MCF 10A (cell line): ENCODE measurements around the gene RAD51D. TPM values are rescaled to one million over a fixed set of nuclear protein-coding genes. Genes with fewer than 3 reads are reported as not detected.

Source experiments
- BruUV-seq: library from RNA; stranded (reverse); fragments of 400-500 nt; replicated peaks from 2 replicates; lab custom pipeline; 2021; lab: Mats Ljungman, UMichigan
- CTCF ChIA-PET: fragments of 300-600 bp; sonication (Branson Sonifier 250); formaldehyde crosslinking; extraction: SDS; loops from one replicate; lab custom pipeline; 2021; ENCODE audit warnings: antibody characterized with exemption, inconsistent platforms; lab: Yijun Ruan, JAX
- POLR2A ChIA-PET: fragments of 300-600, 350-650 bp; sonication (Branson Sonifier 250); formaldehyde crosslinking; extraction: SDS; loops from one replicate; lab custom pipeline; 2020; ENCODE audit warnings: antibody characterized with exemption, inconsistent platforms; lab: Yijun Ruan, JAX
- DNase-seq: peaks from one replicate; pipeline ENCODE4 v3.0.0-alpha.2; 2018; ENCODE audit not compliant: unreplicated experiment
- H3K27ac Mint-ChIP-seq: one replicate; pipeline ENCODE4 v1.8.0; 2022; ENCODE audit warnings: mild to moderate bottlenecking, low read depth, mixed read lengths; ENCODE audit not compliant: unreplicated experiment
- H3K27me3 Mint-ChIP-seq: one replicate; pipeline ENCODE4 v1.8.0; 2022; ENCODE audit warnings: mixed read lengths; ENCODE audit not compliant: insufficient read depth, unreplicated experiment
- H3K36me3 Mint-ChIP-seq: one replicate; pipeline ENCODE4 v1.8.0; 2022; ENCODE audit warnings: mild to moderate bottlenecking, moderate library complexity, mixed read lengths; ENCODE audit not compliant: insufficient read depth, unreplicated experiment
- H3K4me1 Mint-ChIP-seq: one replicate; pipeline ENCODE4 v1.8.0; 2022; ENCODE audit warnings: mixed read lengths; ENCODE audit not compliant: insufficient read depth, unreplicated experiment
- H3K4me3 Mint-ChIP-seq: one replicate; pipeline ENCODE4 v1.8.0; 2022; ENCODE audit warnings: mild to moderate bottlenecking, moderate library complexity, mixed read lengths; ENCODE audit not compliant: unreplicated experiment
- H3K9me3 Mint-ChIP-seq: one replicate; pipeline ENCODE4 v1.8.0; 2022; ENCODE audit warnings: mixed read lengths; ENCODE audit not compliant: unreplicated experiment
- CTCF ChIP-seq: fragments of 200-600 bp; IDR thresholded peaks from one replicate; pipeline ENCODE4 v1.8.0; 2022; ENCODE audit warnings: antibody characterized with exemption, mild to moderate bottlenecking; ENCODE audit not compliant: unreplicated experiment
- intact Hi-C: fragments of 100-400 bp; cut with micrococcal nuclease; formaldehyde crosslinking; loops from 2 replicates; pipeline ENCODE4 v1.14.1; 2022
- total RNA-seq: library from RNA; stranded (reverse); gene quantifications from 2 replicates; pipeline ENCODE4 v1.2.3, GENCODE V29; 2022

RAD51D gene
- total RNA-seq, 1 experiment from 2014 or later: 13.0 TPM

DNA sequence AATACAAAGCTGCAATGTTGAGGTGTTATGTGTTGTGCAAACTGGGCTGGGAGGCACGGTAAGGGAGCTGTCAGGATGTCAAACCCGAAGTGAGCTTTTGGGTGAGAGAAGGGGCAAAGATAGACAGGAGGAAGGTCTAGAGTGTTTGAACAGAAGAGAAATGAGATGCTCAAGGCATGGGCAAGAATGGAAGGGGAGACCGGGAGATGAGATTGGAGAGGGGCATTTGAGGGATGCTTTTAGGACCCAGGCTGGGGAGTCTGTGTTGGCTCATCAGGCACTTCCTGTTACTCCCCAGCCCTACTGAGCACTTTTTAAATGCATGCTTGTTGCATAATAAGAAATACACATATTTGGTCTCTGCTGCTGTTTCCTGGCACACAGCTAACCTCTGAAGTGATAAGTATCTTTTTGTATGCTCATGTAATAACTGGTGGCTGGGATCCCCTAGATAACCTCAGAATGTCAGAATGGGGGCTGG is 41.7 kb upstream of the RAD51D start:
- H3K36me3 Mint-ChIP-seq: no peaks in the 10 kb centered on the region
- CTCF ChIA-PET: interaction anchor here (0.6 to 1.0 kb wide), 2 partner anchors 17 to 373 kb away, joined by 3 read pairs; no protein-coding TSS in a partner anchor
- intact Hi-C loops: no loop called here
- H3K4me3 Mint-ChIP-seq: no peak overlapping the region
- POLR2A ChIA-PET: no interaction called here
- no peak for TF ChIP-seq CTCF
- no peaks in the 10 kb centered on the region for H3K9me3 Mint-ChIP-seq
- no TSS peak for BruUV-seq
- no peaks in the 10 kb centered on the region for H3K27me3 Mint-ChIP-seq
- peaks cover 11% of the 10 kb centered on the region for H3K4me1 Mint-ChIP-seq
- no peak overlapping the region for H3K27ac Mint-ChIP-seq
- no peak for DNase-seq

DNA sequence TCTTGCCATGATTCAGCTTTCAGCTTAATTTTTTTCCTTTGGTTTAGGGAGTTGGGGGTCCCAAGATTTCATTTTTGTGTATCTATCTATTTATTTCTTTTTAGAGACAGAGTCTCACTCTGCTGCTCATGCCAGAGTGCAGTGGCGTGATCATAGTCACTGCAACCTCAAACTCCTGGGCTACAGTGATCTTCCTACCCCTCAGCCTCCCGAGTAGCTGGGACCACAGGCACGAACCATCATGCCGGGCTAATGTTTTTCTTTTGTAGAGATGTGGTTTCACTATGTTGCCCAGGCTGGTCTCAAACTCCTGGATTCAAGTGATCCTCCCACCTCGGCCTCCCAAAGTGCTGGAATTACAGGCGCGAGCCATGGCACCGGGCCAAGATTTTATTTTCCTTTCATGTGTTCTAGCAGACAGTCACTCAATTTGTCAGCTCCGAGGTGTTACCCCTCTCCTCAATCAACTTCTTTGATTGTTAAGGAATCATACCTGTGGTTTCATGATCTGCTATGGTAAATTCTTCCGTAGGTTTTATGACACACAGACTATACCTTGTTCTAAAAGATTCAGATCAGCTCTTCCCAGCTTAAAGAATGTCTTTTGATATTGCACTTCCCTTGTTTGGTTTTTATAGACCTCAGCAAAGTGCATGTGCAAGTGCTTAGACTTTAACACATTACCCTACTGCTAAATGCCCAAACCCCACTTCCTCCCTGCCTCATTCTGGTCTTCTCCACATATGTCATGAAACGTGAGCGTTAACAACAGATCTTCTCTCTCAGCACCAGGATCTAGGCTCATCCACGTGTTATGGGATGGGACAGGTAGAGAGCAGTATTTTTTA is 40.9 kb upstream of the RAD51D start:
- Mint-ChIP-seq H3K9me3 (no peaks in the 10 kb centered on the region), H3K27ac (no peak overlapping the region), H3K4me3 (no peak overlapping the region), H3K4me1 (peaks cover 11% of the 10 kb centered on the region), H3K27me3 (no peaks in the 10 kb centered on the region), H3K36me3 (no peaks in the 10 kb centered on the region)
- no peak for DNase-seq
- intact Hi-C loops: no loop called here
- BruUV-seq: no TSS peak
- POLR2A ChIA-PET: interaction anchor here (0.5 kb wide), 1 partner anchor 8 kb away, joined by 3 read pairs; no protein-coding TSS in a partner anchor
- no peak for TF ChIP-seq CTCF
- CTCF ChIA-PET: interaction anchor here (0.6 to 1.0 kb wide), 5 partner anchors 17 to 616 kb away, joined by 3 read pairs; no protein-coding TSS in a partner anchor

DNA sequence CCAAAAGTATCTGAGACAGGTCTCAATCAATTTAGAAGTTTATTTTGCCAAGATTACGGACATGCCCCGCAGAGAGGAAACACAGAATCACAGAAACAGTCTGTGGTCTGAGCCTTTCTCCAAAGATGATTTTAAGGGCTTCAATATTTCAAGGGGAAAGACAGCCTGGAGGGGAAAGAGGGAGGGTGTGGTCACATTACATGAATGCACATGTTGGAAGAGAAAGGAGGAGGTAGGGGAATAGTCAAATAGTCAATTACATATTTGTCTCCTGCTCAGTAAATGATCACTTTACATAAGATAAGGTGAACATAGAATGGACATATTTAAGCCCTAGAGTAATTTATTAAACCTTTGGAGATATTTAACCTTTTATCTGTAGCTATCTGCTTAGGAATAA is 40.3 kb upstream of the RAD51D start:
- intact Hi-C loops: no loop called here
- ChIA-PET POLR2A (interaction anchor here (0.5 kb wide), 1 partner anchor 8 kb away, joined by 3 read pairs; no protein-coding TSS in a partner anchor), CTCF (interaction anchor here (0.6 kb wide), 2 partner anchors 140 to 233 kb away, joined by 3 read pairs; no protein-coding TSS in a partner anchor)
- H3K9me3 Mint-ChIP-seq: no peaks in the 10 kb centered on the region
- no peaks in the 10 kb centered on the region for H3K27me3 Mint-ChIP-seq
- BruUV-seq: no TSS peak
- TF ChIP-seq CTCF: no peak
- no peaks in the 10 kb centered on the region for H3K36me3 Mint-ChIP-seq
- DNase-seq: no peak
- H3K4me1 Mint-ChIP-seq: peaks cover 11% of the 10 kb centered on the region
- H3K4me3 Mint-ChIP-seq: no peak overlapping the region
- H3K27ac Mint-ChIP-seq: no peak overlapping the region

GRCh38 chr17:35155246-35155645 is 35.6 kb upstream of the RAD51D start:
- Mint-ChIP-seq H3K36me3 (no peaks in the 10 kb centered on the region), H3K9me3 (no peaks in the 10 kb centered on the region), H3K27me3 (peaks cover 12% of the 10 kb centered on the region), H3K4me1 (peaks cover 11% of the 10 kb centered on the region), H3K4me3 (no peak overlapping the region), H3K27ac (no peak overlapping the region)
- no TSS peak for BruUV-seq
- no peak for DNase-seq
- no peak for TF ChIP-seq CTCF
- ChIA-PET POLR2A (no interaction called here), CTCF (no interaction called here)
- intact Hi-C loops: no loop called here
